ENCODE data around the gene SCO2.

DNA sequence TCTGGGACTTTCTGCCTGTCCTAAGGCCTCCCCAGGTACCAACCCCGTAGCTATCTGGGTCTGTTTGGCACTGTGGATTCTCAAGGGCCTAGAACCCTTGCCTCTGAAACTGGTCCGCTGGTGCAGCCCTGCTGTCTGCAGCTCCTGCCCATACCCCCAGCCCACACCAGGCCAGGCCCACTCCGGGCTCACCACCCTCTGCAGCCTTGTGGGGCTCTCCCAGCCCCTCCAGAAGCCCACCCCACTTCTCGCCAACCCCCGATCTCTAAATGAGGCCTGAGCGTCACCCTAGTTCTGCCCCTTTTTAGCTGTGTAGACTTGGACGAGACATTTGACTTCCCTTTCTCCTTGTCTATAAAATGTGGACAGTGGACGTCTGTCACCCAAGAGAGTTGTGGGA, 25.0 kb upstream of the SCO2 start:
- TF ChIP-seq, protein P1, sequence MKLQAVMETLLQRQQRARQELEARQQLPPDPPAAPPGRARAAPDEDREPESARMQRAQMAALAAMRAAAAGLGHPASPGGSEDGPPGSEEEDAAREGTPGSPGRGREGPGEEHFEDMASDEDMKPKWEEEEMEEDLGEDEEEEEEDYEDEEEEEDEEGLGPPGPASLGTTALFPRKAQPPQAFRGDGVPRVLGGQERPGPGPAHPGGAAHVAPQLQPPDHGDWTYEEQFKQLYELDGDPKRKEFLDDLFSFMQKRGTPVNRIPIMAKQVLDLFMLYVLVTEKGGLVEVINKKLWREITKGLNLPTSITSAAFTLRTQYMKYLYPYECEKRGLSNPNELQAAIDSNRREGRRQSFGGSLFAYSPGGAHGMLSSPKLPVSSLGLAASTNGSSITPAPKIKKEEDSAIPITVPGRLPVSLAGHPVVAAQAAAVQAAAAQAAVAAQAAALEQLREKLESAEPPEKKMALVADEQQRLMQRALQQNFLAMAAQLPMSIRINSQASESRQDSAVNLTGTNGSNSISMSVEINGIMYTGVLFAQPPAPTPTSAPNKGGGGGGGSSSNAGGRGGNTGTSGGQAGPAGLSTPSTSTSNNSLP (IDR thresholded peaks at IDR 0.05; ENCODE audit: low read depth, low read length): no peak
- TF ChIP-seq, protein P2, sequence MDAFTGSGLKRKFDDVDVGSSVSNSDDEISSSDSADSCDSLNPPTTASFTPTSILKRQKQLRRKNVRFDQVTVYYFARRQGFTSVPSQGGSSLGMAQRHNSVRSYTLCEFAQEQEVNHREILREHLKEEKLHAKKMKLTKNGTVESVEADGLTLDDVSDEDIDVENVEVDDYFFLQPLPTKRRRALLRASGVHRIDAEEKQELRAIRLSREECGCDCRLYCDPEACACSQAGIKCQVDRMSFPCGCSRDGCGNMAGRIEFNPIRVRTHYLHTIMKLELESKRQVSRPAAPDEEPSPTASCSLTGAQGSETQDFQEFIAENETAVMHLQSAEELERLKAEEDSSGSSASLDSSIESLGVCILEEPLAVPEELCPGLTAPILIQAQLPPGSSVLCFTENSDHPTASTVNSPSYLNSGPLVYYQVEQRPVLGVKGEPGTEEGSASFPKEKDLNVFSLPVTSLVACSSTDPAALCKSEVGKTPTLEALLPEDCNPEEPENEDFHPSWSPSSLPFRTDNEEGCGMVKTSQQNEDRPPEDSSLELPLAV (CRISPR knock-in tag; conservative IDR thresholded peaks at IDR 0.05; ENCODE audit: low read depth): no peak

Measured in HepG2 (cell line).